GM12873 (cell line): ENCODE data around the gene ZNF836.

Experiments
- TF ChIP-seq, protein P1 (sequence below): IDR thresholded peaks from 2 replicates; pipeline ENCODE4 v1.5.1; 2012; ENCODE audit warnings: low read depth, mild to moderate bottlenecking, moderate library complexity, low read length, control low read depth; ENCODE audit not compliant: insufficient read depth; ENCODE audit errors: missing control alignments

ZNF836 gene

DNA sequence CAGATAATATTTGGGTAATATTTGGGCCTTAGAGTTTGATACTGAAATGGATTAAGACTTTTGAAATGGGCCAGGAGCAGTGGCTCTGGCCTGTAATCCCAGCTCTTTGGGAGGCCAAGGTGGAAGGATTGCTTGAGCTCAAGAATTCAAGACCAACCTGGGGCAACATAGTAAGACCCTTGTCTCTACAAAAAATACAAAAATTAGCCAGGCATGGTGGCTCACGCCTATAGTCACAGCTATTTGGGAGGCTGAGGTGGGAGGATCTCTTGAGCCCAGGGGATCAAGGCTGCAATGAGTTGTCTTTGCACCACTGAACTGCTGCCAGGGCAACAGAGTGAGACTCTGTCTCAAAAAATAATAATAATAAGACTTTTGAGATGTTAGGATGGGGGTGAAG lies 926 bp upstream of the ZNF836 start:
- TF ChIP-seq, protein P1, sequence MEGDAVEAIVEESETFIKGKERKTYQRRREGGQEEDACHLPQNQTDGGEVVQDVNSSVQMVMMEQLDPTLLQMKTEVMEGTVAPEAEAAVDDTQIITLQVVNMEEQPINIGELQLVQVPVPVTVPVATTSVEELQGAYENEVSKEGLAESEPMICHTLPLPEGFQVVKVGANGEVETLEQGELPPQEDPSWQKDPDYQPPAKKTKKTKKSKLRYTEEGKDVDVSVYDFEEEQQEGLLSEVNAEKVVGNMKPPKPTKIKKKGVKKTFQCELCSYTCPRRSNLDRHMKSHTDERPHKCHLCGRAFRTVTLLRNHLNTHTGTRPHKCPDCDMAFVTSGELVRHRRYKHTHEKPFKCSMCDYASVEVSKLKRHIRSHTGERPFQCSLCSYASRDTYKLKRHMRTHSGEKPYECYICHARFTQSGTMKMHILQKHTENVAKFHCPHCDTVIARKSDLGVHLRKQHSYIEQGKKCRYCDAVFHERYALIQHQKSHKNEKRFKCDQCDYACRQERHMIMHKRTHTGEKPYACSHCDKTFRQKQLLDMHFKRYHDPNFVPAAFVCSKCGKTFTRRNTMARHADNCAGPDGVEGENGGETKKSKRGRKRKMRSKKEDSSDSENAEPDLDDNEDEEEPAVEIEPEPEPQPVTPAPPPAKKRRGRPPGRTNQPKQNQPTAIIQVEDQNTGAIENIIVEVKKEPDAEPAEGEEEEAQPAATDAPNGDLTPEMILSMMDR: no peak

DNA sequence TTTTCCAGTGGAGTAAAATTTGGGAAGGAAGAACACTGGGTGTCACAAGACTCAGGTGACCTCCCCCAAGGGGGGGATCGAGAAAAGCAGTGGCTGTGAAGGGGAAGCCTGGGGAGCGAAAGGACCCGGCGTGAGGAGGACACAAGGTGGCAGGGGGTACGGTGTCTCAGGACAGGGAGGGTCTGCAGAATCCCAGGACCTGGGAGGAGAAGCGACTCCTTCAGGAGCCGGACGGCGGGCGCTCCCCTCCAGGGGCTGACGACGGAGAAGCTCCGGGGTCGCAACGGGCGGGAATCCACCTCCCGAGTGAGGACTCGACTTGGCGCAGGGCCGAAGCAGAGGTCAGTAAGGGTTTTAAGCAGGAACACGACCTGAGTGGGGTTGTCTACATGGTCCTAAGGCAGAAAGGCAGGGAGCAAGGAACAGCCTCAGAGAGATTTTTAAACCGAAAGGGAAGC lies 529 bp downstream of the ZNF836 start:
- TF ChIP-seq, protein P1: no peak

DNA sequence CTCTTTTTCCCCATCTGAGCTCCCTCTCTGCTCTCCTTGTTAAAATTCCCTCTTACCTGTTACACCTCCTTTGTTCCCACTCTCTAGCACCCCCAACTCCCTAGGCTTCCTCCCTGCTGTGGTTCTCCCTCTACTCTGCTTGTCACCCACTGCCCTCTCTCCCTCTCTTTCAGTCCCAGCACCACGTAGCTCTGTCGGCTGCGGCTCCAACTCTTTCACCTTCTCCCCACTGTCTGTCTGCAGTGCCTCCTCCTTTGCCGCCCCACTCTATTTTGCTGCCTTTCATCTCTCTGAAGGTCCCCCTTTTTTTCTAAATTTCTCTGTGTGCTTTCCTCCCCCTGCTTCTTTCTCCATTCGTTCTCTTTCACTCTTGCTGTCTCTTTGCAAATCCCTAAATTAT lies 1.1 kb downstream of the ZNF836 start:
- TF ChIP-seq, protein P1: no peak

DNA sequence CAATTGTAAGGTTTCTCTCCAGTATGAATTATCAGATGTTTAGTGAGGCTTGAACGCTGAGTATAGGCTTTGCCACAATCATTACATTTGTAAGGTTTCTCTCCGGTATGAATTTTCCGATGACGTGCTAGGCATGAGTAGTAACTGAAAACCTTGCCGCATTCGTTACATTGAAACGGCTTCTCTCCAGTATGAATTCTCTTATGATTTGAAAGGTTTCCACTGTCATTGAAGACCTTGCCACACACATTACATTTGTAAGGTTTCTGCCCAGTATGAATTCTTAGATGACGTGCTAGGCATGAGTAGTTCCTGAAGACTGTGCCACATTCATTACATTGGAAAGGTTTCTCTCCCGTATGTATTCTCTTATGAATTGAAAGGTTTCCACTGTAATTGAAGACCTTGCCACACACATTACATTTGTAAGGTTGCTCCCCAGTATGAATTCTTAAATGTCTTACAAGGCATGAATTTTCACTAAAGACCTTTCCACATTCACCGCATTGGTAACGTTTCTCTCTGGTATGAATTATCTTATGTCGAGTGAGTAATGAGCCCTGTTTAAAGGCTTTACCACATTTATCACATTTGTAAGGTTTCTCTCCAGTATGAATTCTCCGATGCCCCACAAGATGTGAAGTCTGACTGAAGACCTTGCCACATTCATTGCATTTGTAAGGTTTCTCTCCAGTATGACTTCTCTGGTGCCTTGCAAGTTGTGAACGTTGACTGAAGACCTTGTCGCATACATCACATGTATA lies 15.6 kb downstream of the ZNF836 start:
- TF ChIP-seq, protein P1: no peak

DNA sequence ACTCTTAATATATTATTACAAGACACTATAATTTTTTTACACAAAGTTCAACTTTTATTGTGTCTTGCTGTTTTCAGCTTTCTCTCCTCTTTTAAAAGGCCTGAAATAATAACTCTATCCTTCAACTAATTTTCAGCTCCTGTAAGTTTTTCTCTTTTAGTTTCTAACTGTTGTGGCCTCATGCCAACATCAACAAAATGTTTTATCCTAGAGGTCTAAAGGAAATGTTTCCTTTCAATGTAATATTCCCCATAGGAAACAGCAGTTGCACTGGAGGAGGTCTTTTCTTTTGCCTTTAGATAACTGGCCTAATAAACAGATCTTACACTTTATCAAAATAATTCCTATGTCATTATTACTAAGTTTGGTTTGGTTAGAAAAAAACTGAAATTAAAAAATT lies 23.2 kb downstream of the ZNF836 start:
- TF ChIP-seq, protein P1: no peak

DNA sequence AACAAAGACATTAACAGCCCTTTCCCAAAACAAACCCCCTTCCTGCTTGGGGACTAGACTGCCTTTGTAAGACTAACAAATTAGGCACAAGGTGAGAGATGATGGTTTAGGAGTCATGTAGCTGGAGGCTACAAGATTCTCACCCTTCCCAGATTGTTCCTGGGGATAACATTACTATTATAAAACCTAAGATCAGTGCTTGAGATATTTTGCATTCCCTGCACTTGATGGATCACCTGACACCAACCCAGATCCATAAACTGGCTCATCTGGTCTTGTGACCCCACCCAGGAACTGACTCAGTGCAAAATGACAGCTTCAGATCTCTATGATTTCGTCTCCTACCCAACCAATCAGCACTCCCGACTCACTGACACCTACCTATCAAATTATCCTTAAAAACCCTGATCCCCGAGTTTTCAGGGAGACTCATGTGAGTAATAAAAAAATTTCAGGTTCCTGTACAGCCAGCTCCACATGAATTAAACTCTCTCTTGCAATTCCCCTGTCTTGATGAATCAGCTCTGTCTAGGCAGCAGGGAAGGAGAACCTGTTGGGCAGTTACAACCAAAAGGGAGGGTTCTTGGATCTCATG lies 29.3 kb downstream of the ZNF836 start:
- TF ChIP-seq, protein P1: no peak

DNA sequence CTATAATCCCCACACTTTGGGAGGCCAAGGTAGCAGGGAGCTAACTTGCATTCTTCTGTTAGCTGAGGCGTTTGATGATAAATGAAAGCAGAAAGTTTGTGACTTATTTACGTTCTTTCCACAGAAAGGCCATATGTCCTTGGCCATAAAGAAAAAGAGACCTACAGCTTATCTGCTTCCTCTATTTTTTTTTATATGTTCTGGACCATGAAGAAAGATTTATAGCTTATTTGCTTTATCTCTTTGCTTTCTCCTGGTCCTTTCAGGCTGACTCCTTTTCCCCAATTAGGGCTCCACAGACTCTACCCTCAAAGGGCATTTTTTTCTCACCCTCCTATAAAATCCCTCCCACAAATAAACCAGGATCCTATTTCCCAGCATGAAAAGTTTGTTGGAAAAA lies 30.2 kb downstream of the ZNF836 start:
- TF ChIP-seq, protein P1: no peak
